ENCODE data around the gene EPAS1. TPM values are rescaled to one million over a fixed set of nuclear protein-coding genes. Genes with fewer than 3 reads are reported as not detected.

EPAS1 gene
- polyA plus RNA-seq, 1 of the 3 experiments (the other 2 are of a cell fraction): 69.2 TPM

DNA sequence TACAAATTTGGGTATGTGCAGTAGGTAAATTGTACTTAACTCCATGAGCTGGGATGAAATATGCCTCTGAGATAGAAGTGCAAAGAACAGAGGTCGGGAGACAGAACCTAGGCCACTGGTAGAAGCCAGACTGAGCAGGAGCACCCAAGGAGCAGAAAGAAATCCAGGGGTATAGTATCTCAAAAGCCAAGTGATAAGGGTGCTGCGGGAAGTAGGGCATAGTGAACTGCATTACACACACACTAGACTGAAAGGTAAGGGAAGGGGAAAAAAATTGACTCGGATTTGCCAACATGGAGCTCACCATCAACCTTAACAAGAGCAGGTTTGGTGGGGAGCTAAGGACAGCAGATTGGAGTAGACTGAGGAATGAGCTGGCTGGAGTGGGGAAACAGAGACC is 92.8 kb downstream of the EPAS1 start (continued):
- TF ChIP-seq REST (IDR thresholded peaks at IDR 0.05; ENCODE audit: low read depth, low read length) (no peak), JUND (IDR thresholded peaks at IDR 0.05) (no peak), GATA2 (CRISPR knock-in tag; IDR thresholded peaks at IDR 0.05) (no peak)

- ChIA-PET CTCF (interaction anchor here (2.5 kb wide), 1 partner anchor 12 kb away, joined by 6 read pairs; no protein-coding TSS in a partner anchor), POLR2A (interaction anchor here (0.8 kb wide), 1 partner anchor 13 kb away, joined by 3 read pairs; no protein-coding TSS in a partner anchor)
- no peak for TF ChIP-seq NFIC (IDR thresholded peaks at IDR 0.05; ENCODE audit: borderline replicate concordance)
- TF ChIP-seq FOSL2 (IDR thresholded peaks at IDR 0.05; ENCODE audit: borderline replicate concordance, low read depth): no peak
- TF ChIP-seq REST (IDR thresholded peaks at IDR 0.05; ENCODE audit: low read depth, low read length): no peak
Measured at GRCh38 chr2:46390901-46391395, 93.7 kb downstream of the EPAS1 start.

More at GRCh38 chr2:46390901-46391395, 93.7 kb downstream of the EPAS1 start:
- Histone ChIP-seq H4K20me1 (ENCODE audit: insufficient read depth) (no peaks in the 10 kb centered on the region), H3K79me2 (ENCODE audit: insufficient read depth) (no peaks in the 10 kb centered on the region), H3K4me1 (ENCODE audit: control insufficient read depth in 1 of 2, insufficient read depth in 2 of 2, low read depth in 1 of 2, low read length in 1 of 2) (no peaks in the 10 kb centered on the region; a peak in 1 of 4 replicates), H3K9ac (no peak overlapping the region), H3K9me2 (no peaks in the 10 kb centered on the region), H3K27me3 (ENCODE audit: insufficient read depth) (no peaks in the 10 kb centered on the region), H3K36me3 (replicated peaks in 1 of 2; ENCODE audit: control insufficient read depth in 1 of 2, insufficient read depth in 2 of 2, low read length in 1 of 2) (peaks cover 11 to 27% of the 10 kb centered on the region in 2 experiments), H3K4me2 (no peak overlapping the region), H3F3A (replicated peaks; ENCODE audit: insufficient read depth) (peaks cover 4% of the 10 kb centered on the region), H3K4me3 (ENCODE audit: low read depth in 2 of 2, low read length in 1 of 2) (no peak overlapping the region), H2AFZ (ENCODE audit: low read depth) (no peak overlapping the region), H3K27ac (ENCODE audit: low read depth in 2 of 2, low read length in 1 of 2) (no peak overlapping the region), H3K9me3 (no peaks in the 10 kb centered on the region)
- WGBS (ENCODE audit: low lambda C conversion rate): 97% methylated on average over 7 of the region's 7 CpGs
- DNase-seq: no peak
